Measurements from ENCODE around the gene GPNMB. TPM values are rescaled to one million over a fixed set of nuclear protein-coding genes. Genes with fewer than 3 reads are reported as not detected.

The GPNMB gene
- total RNA-seq, 4 donors from 2014 or later: 62.0 to 803 (median 261) TPM

DNA sequence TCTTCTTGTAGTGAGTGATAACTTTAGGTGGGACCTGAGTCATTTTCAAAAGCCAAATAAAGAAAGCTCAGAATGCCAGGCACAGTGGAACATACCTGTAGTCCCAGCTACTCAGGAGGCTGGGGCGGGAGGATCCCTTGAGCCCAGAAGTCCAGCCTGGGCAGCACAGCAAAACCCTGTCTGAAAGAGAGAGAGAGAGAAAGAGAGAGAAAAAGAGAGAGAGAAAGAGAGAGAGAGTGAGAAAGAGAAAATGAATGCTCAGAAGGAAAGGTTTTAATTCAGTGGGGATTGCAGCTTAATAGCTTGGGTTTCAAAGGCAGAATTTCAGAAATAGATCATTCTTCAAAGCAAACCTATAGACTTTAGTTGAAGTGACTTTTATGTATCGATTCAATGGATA lies 25.7 kb downstream of the GPNMB start:
- TF ChIP-seq, protein P1, sequence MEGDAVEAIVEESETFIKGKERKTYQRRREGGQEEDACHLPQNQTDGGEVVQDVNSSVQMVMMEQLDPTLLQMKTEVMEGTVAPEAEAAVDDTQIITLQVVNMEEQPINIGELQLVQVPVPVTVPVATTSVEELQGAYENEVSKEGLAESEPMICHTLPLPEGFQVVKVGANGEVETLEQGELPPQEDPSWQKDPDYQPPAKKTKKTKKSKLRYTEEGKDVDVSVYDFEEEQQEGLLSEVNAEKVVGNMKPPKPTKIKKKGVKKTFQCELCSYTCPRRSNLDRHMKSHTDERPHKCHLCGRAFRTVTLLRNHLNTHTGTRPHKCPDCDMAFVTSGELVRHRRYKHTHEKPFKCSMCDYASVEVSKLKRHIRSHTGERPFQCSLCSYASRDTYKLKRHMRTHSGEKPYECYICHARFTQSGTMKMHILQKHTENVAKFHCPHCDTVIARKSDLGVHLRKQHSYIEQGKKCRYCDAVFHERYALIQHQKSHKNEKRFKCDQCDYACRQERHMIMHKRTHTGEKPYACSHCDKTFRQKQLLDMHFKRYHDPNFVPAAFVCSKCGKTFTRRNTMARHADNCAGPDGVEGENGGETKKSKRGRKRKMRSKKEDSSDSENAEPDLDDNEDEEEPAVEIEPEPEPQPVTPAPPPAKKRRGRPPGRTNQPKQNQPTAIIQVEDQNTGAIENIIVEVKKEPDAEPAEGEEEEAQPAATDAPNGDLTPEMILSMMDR (IDR thresholded peaks at IDR 0.05; ENCODE audit: low read depth): no peak

GRCh38 chr7:23273141-23273599 lies 26.6 kb downstream of the GPNMB start:
- TF ChIP-seq, protein P1 (IDR thresholded peaks at IDR 0.05; ENCODE audit: low read depth): no peak

GRCh38 chr7:23275912-23276311 lies 29.3 kb downstream of the GPNMB start:
- TF ChIP-seq, protein P1 (IDR thresholded peaks at IDR 0.05; ENCODE audit: low read depth): no peak

DNA sequence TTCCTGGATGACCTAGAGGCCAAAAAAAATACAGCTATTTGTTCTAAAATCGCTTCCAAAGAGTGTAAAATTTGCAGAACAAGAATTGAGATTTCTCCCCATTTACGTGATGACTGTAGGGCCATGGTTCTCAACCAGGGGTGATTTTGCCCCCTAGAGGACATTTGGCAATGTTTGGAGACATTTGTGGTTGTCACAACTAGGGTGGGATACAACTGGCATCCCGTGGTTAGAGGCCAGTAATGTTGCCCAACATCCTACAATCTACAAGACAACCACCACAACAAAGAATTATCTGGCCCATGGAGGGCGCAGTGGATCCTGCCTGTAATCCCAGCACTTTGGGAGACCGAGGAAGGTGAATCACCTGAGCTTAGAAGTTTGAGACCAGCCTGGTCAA lies 29.8 kb downstream of the GPNMB start:
- TF ChIP-seq, protein P1 (IDR thresholded peaks at IDR 0.05; ENCODE audit: low read depth): no peak

- TF ChIP-seq, protein P1 (IDR thresholded peaks at IDR 0.05; ENCODE audit: low read depth): no peak
These were observed 30.4 kb downstream of the GPNMB start for GRCh38 chr7:23276947-23277346.

DNA sequence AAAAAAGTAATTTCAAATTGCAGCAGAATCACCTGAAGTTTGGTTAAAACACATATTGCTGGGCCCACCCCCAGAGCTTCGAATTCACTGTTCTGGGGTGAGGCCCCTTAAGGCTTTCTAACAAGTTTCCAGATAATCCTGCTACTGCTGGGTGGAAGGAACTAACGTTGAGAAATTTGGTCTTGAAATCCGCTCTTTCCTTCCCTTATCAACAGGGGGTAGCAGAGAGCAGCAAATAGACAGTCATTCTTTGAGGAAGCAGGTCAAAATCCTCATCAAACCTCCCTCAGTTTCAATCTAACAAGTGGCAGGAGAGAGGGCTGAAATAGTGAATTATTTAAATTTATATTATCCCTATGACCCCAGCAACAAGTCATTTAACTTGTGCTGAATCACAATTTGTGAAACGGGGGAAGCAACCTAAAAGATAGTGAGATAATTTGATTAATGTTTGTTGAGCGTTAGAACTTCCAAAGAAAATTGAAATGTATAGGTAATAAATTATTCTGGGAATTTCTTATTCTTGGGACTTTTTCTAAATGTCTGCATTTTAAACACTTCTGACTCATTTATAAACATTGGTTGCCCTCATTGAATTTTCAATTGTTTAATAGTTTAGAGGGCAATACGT lies 30.9 kb downstream of the GPNMB start:
- TF ChIP-seq, protein P1 (IDR thresholded peaks at IDR 0.05; ENCODE audit: low read depth): no peak

DNA sequence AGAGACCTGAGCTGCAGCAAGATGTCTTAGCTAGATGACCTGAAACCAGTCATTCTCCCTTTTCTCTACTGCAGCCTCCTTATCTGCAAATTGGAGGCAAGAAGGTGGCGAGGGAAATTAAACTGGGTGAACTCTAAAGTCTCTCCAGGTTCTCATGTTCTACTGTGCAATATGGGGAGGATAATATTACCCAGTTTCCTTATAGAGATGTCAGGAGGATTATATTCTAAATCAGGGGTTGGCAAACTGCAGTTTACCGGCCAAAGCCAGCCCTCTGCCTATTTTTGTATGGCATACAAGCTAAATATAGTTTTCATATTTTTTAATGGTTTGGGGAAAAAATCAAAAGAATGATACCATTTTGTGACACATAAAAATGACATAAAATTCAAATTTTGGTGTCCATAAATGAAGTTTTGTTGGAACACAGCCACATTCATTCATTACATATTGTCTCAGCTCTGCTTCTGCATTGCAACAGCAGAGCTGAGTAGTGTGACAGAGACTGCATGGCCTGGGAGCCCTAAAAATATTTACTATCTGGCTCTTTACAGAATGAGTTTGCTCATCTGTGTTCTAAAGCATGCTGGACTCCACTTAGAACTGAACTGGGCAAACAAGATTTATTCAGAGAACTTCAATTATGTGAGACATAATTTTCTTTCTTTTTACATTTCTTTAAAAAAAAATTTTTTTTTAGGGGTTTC lies 33.4 kb downstream of the GPNMB start:
- TF ChIP-seq, protein P1 (IDR thresholded peaks at IDR 0.05; ENCODE audit: low read depth): no peak

Data from subcutaneous adipose tissue (tissue), 4 donors.